ENCODE measurements around the gene DLEC1.
"Not testable (repeated sequence)": the region's sequence is repeated elsewhere in the genome, so short reads cannot be mapped to it uniquely, and the experiment has no call there.

Gene DLEC1

DNA sequence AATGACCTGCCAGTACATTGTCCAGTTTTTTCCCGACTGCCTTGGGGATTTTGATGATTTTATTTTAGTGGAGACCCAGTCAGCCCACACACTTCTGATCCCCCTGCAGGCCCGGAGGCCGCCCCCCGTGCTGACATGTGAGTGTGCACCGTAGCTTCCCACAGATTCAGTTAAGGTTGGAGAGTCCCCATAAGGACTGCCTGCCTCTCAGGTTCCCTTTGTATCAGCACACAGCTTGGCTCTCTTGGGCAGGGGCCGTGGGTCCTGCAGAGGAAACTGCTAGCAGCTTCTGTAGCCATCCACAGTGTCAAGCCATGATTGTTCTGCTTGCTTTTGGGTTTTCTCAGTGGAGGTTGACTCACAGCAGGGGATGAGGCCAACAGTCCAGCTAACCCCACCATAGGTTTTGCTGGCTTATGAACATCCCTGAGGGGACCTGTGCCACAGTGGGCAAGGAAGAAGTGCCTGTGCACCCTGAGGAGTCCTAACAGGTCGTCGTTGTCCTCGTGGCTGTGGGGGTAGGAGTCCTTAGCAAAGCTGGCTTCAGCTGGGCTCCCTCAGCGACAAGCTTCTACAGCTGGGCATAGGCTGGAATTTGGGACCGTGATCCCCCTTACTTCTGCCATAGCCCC, 46.4 kb downstream of the DLEC1 start:
- DNase-seq, result no peak

- no peak for DNase-seq
Observed at GRCh38 chr3:38085943-38086324, 46.9 kb downstream of the DLEC1 start.

DNA sequence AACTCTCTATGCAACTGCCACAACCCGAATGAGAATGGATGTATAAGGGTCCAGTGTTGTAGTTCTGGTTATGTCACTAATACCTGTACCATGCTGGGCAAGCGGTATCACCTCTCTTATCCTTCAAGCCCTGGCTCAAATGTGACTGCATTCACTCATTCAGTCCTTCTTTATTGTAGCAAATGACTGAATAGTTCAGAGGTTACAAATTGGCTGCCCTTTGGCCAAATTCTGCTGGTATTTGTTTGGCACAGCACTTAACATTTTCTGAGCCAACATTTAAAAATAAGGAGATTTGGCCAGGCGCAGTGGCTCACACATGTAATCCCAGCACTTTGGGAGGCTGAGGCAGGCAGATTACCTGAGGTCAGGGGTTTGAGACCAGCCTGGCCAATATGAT, 47.5 kb downstream of the DLEC1 start:
- DNase-seq, result no peak

- DNase-seq, result not testable (repeated sequence)
Observed at GRCh38 chr3:38087278-38087677, 48.3 kb downstream of the DLEC1 start.

DNA sequence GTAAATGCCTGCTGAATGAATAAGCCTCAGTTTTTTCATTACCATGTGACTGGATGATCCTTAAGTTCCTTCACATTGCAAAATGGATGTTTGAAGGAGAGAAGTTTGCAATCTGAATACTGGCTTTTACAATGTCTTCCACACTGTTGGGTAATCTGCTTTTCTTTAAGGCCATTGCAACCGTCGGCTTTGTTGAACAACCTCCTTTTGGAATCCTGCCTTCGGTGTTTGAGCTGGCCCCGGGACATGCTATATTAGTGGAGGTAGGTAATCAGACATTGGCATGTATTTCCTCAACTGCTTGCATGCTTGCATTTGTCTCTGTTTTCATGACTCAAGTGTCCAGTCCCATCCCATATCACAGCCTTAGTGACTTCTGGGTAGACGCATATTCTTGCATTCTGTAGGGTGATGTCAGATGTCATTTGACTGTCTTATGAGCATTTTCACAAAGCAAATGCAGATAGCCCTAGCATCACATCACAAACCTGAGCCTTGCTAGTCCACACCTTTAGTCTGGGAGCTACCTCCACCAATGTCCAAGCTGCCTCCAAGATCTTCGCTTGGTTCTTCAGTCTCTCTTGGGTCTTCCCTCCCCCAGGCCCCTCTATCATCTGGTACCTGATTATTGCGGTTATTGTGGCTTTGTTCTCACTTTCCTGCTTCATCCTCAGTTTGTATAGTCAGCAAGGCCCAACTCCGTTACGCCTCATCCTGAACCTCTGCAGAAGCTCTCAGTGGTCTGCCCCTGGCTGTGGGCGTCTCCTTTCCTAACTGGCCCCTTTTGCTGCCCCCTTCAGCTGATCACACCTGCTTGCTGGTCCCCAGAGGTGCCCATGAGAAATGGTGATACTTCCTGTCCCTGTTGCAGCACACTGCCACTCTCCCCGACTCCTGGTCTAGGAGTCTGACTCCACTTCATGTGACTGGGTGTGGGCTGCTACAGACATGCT, 49.4 kb downstream of the DLEC1 start:
- DNase-seq, result no peak

DNA sequence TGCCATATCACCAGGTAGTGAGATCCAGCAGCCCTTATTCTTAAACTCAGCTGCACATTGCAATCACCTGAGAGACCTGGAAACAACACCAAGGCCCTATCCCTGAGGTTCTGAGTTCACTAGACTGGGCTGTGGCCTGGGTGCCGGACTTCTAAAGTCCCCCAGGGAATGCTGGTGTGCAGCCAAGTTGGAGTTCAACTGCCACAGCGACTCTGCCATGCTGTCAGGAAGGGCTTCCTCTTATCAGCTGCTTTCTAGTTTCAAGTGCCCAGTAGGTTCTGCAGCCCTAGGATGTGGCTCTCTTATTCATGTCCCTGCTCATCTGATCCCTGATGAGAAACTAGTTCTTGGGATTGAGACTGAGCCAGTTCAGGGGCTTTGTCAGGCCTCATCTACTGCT, 50.2 kb downstream of the DLEC1 start:
- no peak for DNase-seq

DNA sequence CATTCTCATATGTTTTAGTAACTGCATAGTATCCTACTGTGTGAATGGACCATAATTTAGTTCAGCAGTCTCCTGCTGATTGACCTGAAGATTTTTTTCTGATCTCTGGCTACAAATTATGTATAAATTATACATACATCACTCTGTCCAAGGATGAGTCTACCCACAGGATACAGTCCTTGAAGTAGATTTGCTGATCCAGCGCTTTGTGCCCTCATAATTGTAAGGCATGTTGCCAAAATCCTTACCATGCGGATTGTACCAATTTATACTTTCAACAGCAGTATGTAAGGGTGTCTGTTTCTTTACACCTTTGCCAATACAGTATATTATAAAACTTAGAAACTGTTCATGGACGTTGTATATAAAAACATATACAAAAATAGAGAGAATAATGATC, 51.4 kb downstream of the DLEC1 start:
- DNase-seq, result no peak

DNA sequence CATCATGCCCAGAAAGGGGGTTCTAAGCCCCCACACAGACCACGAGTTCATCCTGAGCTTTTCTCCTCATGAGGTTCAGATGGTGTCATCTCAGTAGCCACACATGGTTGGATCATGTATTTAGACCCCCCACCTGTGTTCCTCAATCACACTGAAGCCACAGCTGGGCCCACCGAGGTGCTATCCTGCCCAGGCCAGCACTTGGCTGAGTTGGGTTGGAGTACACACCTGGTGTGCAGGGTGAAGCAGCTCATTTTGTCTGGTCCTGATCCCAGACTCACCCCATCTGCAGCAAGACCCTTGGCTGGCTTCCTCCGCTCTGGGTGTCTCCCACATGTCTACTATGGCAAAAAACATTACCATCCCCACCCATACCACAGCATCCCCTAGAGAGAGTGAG, 56.0 kb downstream of the DLEC1 start:
- DNase-seq, result no peak

- DNase-seq, result no peak
Observed at GRCh38 chr3:38095669-38096483, 56.9 kb downstream of the DLEC1 start.

- no peak for DNase-seq
Observed at GRCh38 chr3:38097446-38098375, 58.7 kb downstream of the DLEC1 start.

- no peak for DNase-seq
Observed at GRCh38 chr3:38098376-38098723, 59.3 kb downstream of the DLEC1 start.

- no peak for DNase-seq
Observed at GRCh38 chr3:38099518-38099917, 60.5 kb downstream of the DLEC1 start.

DNA sequence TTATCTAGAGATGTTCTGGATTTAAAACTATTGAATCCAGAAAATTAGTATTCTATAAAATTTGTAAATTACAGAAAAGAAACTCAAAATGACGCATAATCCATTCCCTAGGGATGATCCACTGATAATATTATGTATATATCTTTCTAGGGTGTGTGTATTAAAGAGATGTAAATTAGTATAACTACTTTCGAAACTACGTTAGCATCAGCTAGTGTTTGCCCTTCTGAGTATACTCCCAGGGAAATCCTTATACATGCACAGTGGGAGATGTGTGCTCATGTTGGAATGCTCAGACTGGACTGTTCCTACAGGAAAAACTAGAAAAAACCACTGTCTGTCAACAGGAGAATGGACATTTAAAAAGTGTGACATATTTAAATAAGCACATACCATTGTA, 61.5 kb downstream of the DLEC1 start:
- no peak for DNase-seq

- DNase-seq, result no peak
Observed at GRCh38 chr3:38101811-38102443, 62.9 kb downstream of the DLEC1 start.

DNA sequence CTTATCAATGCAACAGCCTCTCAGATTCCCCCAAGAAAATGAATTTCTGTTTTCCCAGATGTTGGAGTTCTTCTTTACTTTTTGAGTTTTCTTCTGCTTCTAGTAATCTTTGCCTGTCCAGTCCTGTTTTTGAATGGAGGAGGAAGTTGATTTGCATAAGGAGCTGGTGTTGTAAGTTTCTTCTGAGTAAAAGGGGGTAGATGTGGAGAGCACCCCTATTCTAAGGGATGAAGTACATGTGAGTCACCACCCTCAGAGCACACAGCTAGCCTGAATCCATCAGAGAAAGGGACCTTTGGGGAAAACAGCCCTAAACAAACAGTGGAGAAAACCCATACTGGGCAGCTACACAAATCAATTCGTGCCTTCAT, 63.4 kb downstream of the DLEC1 start:
- DNase-seq, result no peak

- no peak for DNase-seq
Observed at GRCh38 chr3:38105525-38105924, 66.5 kb downstream of the DLEC1 start.

- no peak for DNase-seq
Observed at GRCh38 chr3:38107911-38108648, 69.1 kb downstream of the DLEC1 start.

- DNase-seq, result no peak
Observed at GRCh38 chr3:38108649-38109579, 69.9 kb downstream of the DLEC1 start.

DNA sequence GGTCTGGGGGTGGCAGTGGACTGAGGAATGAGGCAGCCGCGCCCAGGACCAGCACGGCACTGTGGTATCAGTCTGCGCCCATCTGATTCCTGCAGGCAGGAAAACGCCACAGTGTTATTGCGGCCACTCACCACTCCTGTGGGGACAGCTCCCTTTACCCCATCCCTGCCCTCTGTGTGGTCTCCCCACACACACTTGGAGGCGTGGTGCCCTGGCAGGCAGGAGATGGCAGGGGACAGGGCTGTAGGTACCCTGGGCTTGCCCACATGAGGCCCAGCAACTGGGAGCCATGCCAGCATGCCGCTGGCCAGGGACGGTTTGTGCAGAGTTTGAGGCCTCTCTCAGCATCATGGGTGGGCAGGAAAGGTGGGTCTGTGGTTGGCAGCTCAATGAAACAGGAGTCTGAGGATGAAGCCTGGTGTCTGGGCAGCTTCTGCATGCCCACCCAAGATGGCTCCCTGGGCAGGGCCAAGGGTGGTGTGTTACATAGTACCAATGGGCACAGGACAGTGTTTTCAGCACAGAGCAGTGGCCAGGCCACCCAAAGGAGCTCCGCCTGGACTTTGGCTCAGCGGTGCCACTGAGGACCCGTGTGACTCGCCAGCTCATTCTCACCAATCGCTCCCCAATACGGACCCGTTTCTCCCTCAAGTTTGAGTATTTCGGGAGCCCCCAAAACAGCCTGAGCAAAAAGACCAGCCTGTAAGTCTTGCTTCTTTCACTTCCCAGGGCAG, 70.7 kb downstream of the DLEC1 start:
- DNase-seq, result no peak

Measured in NCI-H2081 treated with DMSO at 0.1 percent for 48 hours (cell line).